Naive B cell (primary cell): ENCODE data around the gene SEMA5B. TPM values are rescaled to one million over a fixed set of nuclear protein-coding genes. Genes with fewer than 3 reads are reported as not detected.

ENCODE experiments used
- ATAC-seq, 2 donors: fragments of 150-1000 bp; cut with Tn5 transposase; 2 replicates each; pipeline ENCODE4 v1.10.0; 2021; ENCODE audit warnings: low read depth in 2 of 2, mild to moderate bottlenecking in 2 of 2, moderate library complexity in 2 of 2
- DNase-seq: peaks from one replicate; pipeline ENCODE4 v3.0.0; 2022
- H3K27ac Mint-ChIP-seq, 6 donors: one replicate each; pipeline ENCODE4 v1.8.0; 2020 to 2022; ENCODE audit warnings: mild to moderate bottlenecking in 6 of 6, mixed read lengths in 6 of 6, moderate library complexity in 5 of 6, inconsistent platforms in 2 of 6
- H3K27me3 Mint-ChIP-seq, 3 donors: one replicate each; pipeline ENCODE4 v1.8.0; 2021 to 2022; ENCODE audit warnings: mixed read lengths in 3 of 3, mild to moderate bottlenecking in 1 of 3
- H3K36me3 Mint-ChIP-seq, 2 donors: one replicate each; pipeline ENCODE4 v1.8.0; 2020 to 2022; ENCODE audit warnings: mixed read lengths in 2 of 2, inconsistent platforms in 1 of 2, mild to moderate bottlenecking in 1 of 2
- H3K4me1 Mint-ChIP-seq, 3 donors: one replicate each; pipeline ENCODE4 v1.8.0; 2020 to 2022; ENCODE audit warnings: mixed read lengths in 3 of 3, inconsistent platforms in 1 of 3, mild to moderate bottlenecking in 1 of 3, moderate library complexity in 1 of 3
- H3K4me3 Mint-ChIP-seq, 8 donors: one replicate each; pipeline ENCODE4 v1.8.0; 2020 to 2022; ENCODE audit warnings: mild to moderate bottlenecking in 8 of 8, mixed read lengths in 8 of 8, moderate library complexity in 8 of 8, inconsistent platforms in 2 of 8
- H3K9me3 Mint-ChIP-seq, 7 donors: one replicate each; pipeline ENCODE4 v1.8.0; 2020 to 2022; ENCODE audit warnings: mixed read lengths in 7 of 7, mild to moderate bottlenecking in 5 of 7, inconsistent platforms in 2 of 7, moderate library complexity in 1 of 7
- polyA plus RNA-seq, 6 donors: library from polyadenylated mRNA; unstranded; fragments of 300-500 nt; fragmentation: Illumina TruSeq; gene quantifications; one replicate each; pipeline ENCODE4 v1.2.3, GENCODE V29; 2021; ENCODE audit warnings: low read depth in 6 of 6

Gene SEMA5B
- polyA plus RNA-seq, 6 donors from 2014 or later: not detected

- peak overlapping the region in 1 of 6 donors; percentile 40 for H3K27ac Mint-ChIP-seq
- H3K36me3 Mint-ChIP-seq: no peaks in the 10 kb centered on the region
- peaks cover 0 to 14% (median 10%) of the 10 kb centered on the region in 3 donors for H3K27me3 Mint-ChIP-seq
- DNase-seq (no peak), ATAC-seq (no peak)
- no peaks in the 10 kb centered on the region for H3K9me3 Mint-ChIP-seq
- H3K4me1 Mint-ChIP-seq: peaks cover 14 to 54% (median 44%) of the 10 kb centered on the region in 3 donors
- H3K4me3 Mint-ChIP-seq: no peak overlapping the region
These were observed 45.1 kb downstream of the SEMA5B start for GRCh38 chr3:122982216-122983185.

GRCh38 chr3:122979211-122979610, 48.4 kb downstream of the SEMA5B start:
- DNase-seq (no peak), ATAC-seq (peak in 1 of 2 donors; percentile 24)
- H3K27me3 Mint-ChIP-seq: peaks cover 0 to 6% (median 0%) of the 10 kb centered on the region in 3 donors
- H3K27ac Mint-ChIP-seq: peak overlapping the region in 1 of 6 donors; percentile 51
- H3K4me1 Mint-ChIP-seq: peaks cover 30 to 56% (median 42%) of the 10 kb centered on the region in 3 donors
- H3K36me3 Mint-ChIP-seq: no peaks in the 10 kb centered on the region
- H3K9me3 Mint-ChIP-seq: no peaks in the 10 kb centered on the region
- H3K4me3 Mint-ChIP-seq: no peak overlapping the region

- H3K4me3 Mint-ChIP-seq: peak overlapping the region in 1 of 8 donors; percentile 33
- DNase-seq (no peak), ATAC-seq (no peak)
- H3K36me3 Mint-ChIP-seq: no peaks in the 10 kb centered on the region
- H3K27me3 Mint-ChIP-seq: peaks cover under 1 to 6% (median 2%) of the 10 kb centered on the region in 3 donors
- H3K9me3 Mint-ChIP-seq: no peaks in the 10 kb centered on the region
- H3K4me1 Mint-ChIP-seq: peaks cover 24 to 49% (median 36%) of the 10 kb centered on the region in 3 donors
- H3K27ac Mint-ChIP-seq: peak overlapping the region in 2 of 6 donors; percentile 54 to 84
These were observed 49.0 kb downstream of the SEMA5B start for GRCh38 chr3:122978569-122978968.

GRCh38 chr3:122977746-122978466, 49.7 kb downstream of the SEMA5B start:
- DNase-seq: no peak
- peaks cover 4 to 9% (median 6%) of the 10 kb centered on the region in 3 donors for H3K27me3 Mint-ChIP-seq
- no peaks in the 10 kb centered on the region for H3K9me3 Mint-ChIP-seq
- H3K4me3 Mint-ChIP-seq: peak overlapping the region in 1 of 8 donors; percentile 47
- peaks cover 23 to 46% (median 33%) of the 10 kb centered on the region in 3 donors for H3K4me1 Mint-ChIP-seq
- ATAC-seq: no peak
- H3K36me3 Mint-ChIP-seq: no peaks in the 10 kb centered on the region
- H3K27ac Mint-ChIP-seq: peak overlapping the region in 2 of 6 donors; percentile 24 to 26

- H3K9me3 Mint-ChIP-seq: no peaks in the 10 kb centered on the region
- H3K27me3 Mint-ChIP-seq: peaks cover 0 to 9% (median 6%) of the 10 kb centered on the region in 3 donors
- H3K36me3 Mint-ChIP-seq: no peaks in the 10 kb centered on the region
- peak overlapping the region in 5 of 8 donors; percentile 54 to 87 (median 75) for H3K4me3 Mint-ChIP-seq
- peaks cover 23 to 41% (median 33%) of the 10 kb centered on the region in 3 donors for H3K4me1 Mint-ChIP-seq
- peak overlapping the region in 3 of 6 donors; percentile 3 to 40 (median 11) for H3K27ac Mint-ChIP-seq
- no peak for DNase-seq
- ATAC-seq: peak; percentile 66 to 70
These were observed 51.7 kb downstream of the SEMA5B start for GRCh38 chr3:122975924-122976293.

GRCh38 chr3:122975163-122975923, 52.2 kb downstream of the SEMA5B start:
- H3K4me1 Mint-ChIP-seq: peaks cover 23 to 41% (median 33%) of the 10 kb centered on the region in 3 donors
- no peak for DNase-seq
- ATAC-seq: peak; percentile 75 to 81

GRCh38 chr3:122974764-122975162, 52.8 kb downstream of the SEMA5B start:
- ATAC-seq (no peak), DNase-seq (no peak)
- peak overlapping the region in 4 of 6 donors; percentile 23 to 57 (median 52) for H3K27ac Mint-ChIP-seq
- H3K9me3 Mint-ChIP-seq: no peaks in the 10 kb centered on the region
- H3K4me1 Mint-ChIP-seq: peaks cover 20 to 36% (median 33%) of the 10 kb centered on the region in 3 donors
- H3K27me3 Mint-ChIP-seq: peaks cover 2 to 9% (median 6%) of the 10 kb centered on the region in 3 donors
- no peaks in the 10 kb centered on the region for H3K36me3 Mint-ChIP-seq
- H3K4me3 Mint-ChIP-seq: peak overlapping the region in 7 of 8 donors; percentile 35 to 79 (median 64)

More at GRCh38 chr3:122975163-122975923, 52.2 kb downstream of the SEMA5B start:
- peak overlapping the region in 4 of 6 donors; percentile 23 to 68 (median 58) for H3K27ac Mint-ChIP-seq
- peaks cover 0 to 9% (median 6%) of the 10 kb centered on the region in 3 donors for H3K27me3 Mint-ChIP-seq
- peak overlapping the region in 7 of 8 donors; percentile 35 to 87 (median 73) for H3K4me3 Mint-ChIP-seq
- no peaks in the 10 kb centered on the region for H3K36me3 Mint-ChIP-seq
- no peaks in the 10 kb centered on the region for H3K9me3 Mint-ChIP-seq

GRCh38 chr3:122973893-122974615, 53.5 kb downstream of the SEMA5B start:
- Mint-ChIP-seq H3K27me3 (peaks cover 6 to 9% (median 6%) of the 10 kb centered on the region in 3 donors), H3K27ac (no peak overlapping the region), H3K4me3 (no peak overlapping the region), H3K9me3 (no peaks in the 10 kb centered on the region), H3K36me3 (no peaks in the 10 kb centered on the region), H3K4me1 (peaks cover 19 to 30% (median 27%) of the 10 kb centered on the region in 3 donors)
- ATAC-seq (no peak), DNase-seq (no peak)

GRCh38 chr3:122972141-122972540, 55.4 kb downstream of the SEMA5B start:
- Mint-ChIP-seq H3K36me3 (no peaks in the 10 kb centered on the region), H3K4me3 (no peak overlapping the region), H3K4me1 (peaks cover 19 to 21% (median 20%) of the 10 kb centered on the region in 3 donors), H3K9me3 (no peaks in the 10 kb centered on the region), H3K27ac (no peak overlapping the region), H3K27me3 (peaks cover 6 to 9% (median 6%) of the 10 kb centered on the region in 3 donors)
- DNase-seq: no peak
- no peak for ATAC-seq

- H3K9me3 Mint-ChIP-seq: no peaks in the 10 kb centered on the region
- H3K27me3 Mint-ChIP-seq: peaks cover 6 to 9% (median 6%) of the 10 kb centered on the region in 3 donors
- H3K27ac Mint-ChIP-seq: peak overlapping the region in 1 of 6 donors; percentile 20
- DNase-seq (no peak), ATAC-seq (no peak)
- no peak overlapping the region for H3K4me3 Mint-ChIP-seq
- H3K36me3 Mint-ChIP-seq: no peaks in the 10 kb centered on the region
- peaks cover 3 to 6% (median 6%) of the 10 kb centered on the region in 3 donors for H3K4me1 Mint-ChIP-seq
These were observed 57.7 kb downstream of the SEMA5B start for GRCh38 chr3:122969585-122970469.

- DNase-seq (no peak), ATAC-seq (no peak)
- Mint-ChIP-seq H3K4me1 (no peaks in the 10 kb centered on the region), H3K36me3 (no peaks in the 10 kb centered on the region), H3K27ac (peak overlapping the region in 1 of 6 donors; percentile 48), H3K27me3 (peaks cover 0 to 6% (median 6%) of the 10 kb centered on the region in 3 donors), H3K9me3 (no peaks in the 10 kb centered on the region), H3K4me3 (no peak overlapping the region)
These were observed 59.8 kb downstream of the SEMA5B start for GRCh38 chr3:122967765-122968164.
